ENCODE data around the gene DDX31.

The DDX31 gene

GRCh38 chr9:132588501-132589147 lies 81.2 kb downstream of the DDX31 start:
- H3K4me2 ChIP-seq (ENCODE audit: low read length): no peak overlapping the region
- peaks cover 23% of the 10 kb centered on the region for H3K27me3 ChIP-seq (ENCODE audit: control insufficient read depth, low read length)
- H3K4me1 ChIP-seq (ENCODE audit: control insufficient read depth, low read length): no peaks in the 10 kb centered on the region
- no peaks in the 10 kb centered on the region for H3K36me3 ChIP-seq (ENCODE audit: control insufficient read depth, low read length)
- no peak overlapping the region for H3K4me3 ChIP-seq (ENCODE audit: low read length)
- H3K79me2 ChIP-seq (ENCODE audit: control insufficient read depth, low read length): no peaks in the 10 kb centered on the region
- H4K20me1 ChIP-seq (ENCODE audit: control insufficient read depth, insufficient read depth, low read depth, low read length): no peaks in the 10 kb centered on the region
- no peak overlapping the region for H3K27ac ChIP-seq (ENCODE audit: low read depth, low read length)
- no peaks in the 10 kb centered on the region for H3F3A ChIP-seq (ENCODE audit: control insufficient read depth, insufficient read depth)
- no peaks in the 10 kb centered on the region for H3K9me3 ChIP-seq (ENCODE audit: control insufficient read depth, insufficient read depth, low read length)
- no peaks in the 10 kb centered on the region for H3K9me2 ChIP-seq (replicated peaks; ENCODE audit: control insufficient read depth, low read length)
- no peak for TF ChIP-seq CTCF (IDR thresholded peaks at IDR 0.05; ENCODE audit: low read depth, low read length, poor library complexity, severe bottlenecking)
- no peak for TF ChIP-seq EZH2phosphoT487 (IDR thresholded peaks at IDR 0.05; ENCODE audit: borderline replicate concordance, low read length)

- TF ChIP-seq EZH2phosphoT487 (IDR thresholded peaks at IDR 0.05; ENCODE audit: borderline replicate concordance, low read length) (no peak), CTCF (IDR thresholded peaks at IDR 0.05; ENCODE audit: low read depth, low read length, poor library complexity, severe bottlenecking) (no peak)
- no peaks in the 10 kb centered on the region for H3F3A ChIP-seq (ENCODE audit: control insufficient read depth, insufficient read depth)
- H3K79me2 ChIP-seq (ENCODE audit: control insufficient read depth, low read length): no peaks in the 10 kb centered on the region
- H3K27me3 ChIP-seq (ENCODE audit: control insufficient read depth, low read length): peaks cover 24% of the 10 kb centered on the region
- no peaks in the 10 kb centered on the region for H3K36me3 ChIP-seq (ENCODE audit: control insufficient read depth, low read length)
- no peak overlapping the region for H3K4me2 ChIP-seq (ENCODE audit: low read length)
- H3K4me1 ChIP-seq (ENCODE audit: control insufficient read depth, low read length): no peaks in the 10 kb centered on the region
- H3K27ac ChIP-seq (ENCODE audit: low read depth, low read length): no peak overlapping the region
- no peaks in the 10 kb centered on the region for H3K9me3 ChIP-seq (ENCODE audit: control insufficient read depth, insufficient read depth, low read length)
- no peaks in the 10 kb centered on the region for H4K20me1 ChIP-seq (ENCODE audit: control insufficient read depth, insufficient read depth, low read depth, low read length)
- no peaks in the 10 kb centered on the region for H3K9me2 ChIP-seq (replicated peaks; ENCODE audit: control insufficient read depth, low read length)
- H3K4me3 ChIP-seq (ENCODE audit: low read length): no peak overlapping the region
Observed at GRCh38 chr9:132588098-132588497, 81.7 kb downstream of the DDX31 start.

- Histone ChIP-seq H4K20me1 (ENCODE audit: control insufficient read depth, insufficient read depth, low read depth, low read length) (no peaks in the 10 kb centered on the region), H3K79me2 (ENCODE audit: control insufficient read depth, low read length) (no peaks in the 10 kb centered on the region), H3K9me3 (ENCODE audit: control insufficient read depth, insufficient read depth, low read length) (no peaks in the 10 kb centered on the region), H3K27ac (ENCODE audit: low read depth, low read length) (no peak overlapping the region), H3K9me2 (replicated peaks; ENCODE audit: control insufficient read depth, low read length) (no peaks in the 10 kb centered on the region), H3K36me3 (ENCODE audit: control insufficient read depth, low read length) (no peaks in the 10 kb centered on the region), H3K4me2 (ENCODE audit: low read length) (no peak overlapping the region), H3F3A (ENCODE audit: control insufficient read depth, insufficient read depth) (no peaks in the 10 kb centered on the region), H3K27me3 (ENCODE audit: control insufficient read depth, low read length) (peaks cover 24% of the 10 kb centered on the region), H3K4me3 (ENCODE audit: low read length) (no peak overlapping the region), H3K4me1 (ENCODE audit: control insufficient read depth, low read length) (no peaks in the 10 kb centered on the region)
- no peak for TF ChIP-seq CTCF (IDR thresholded peaks at IDR 0.05; ENCODE audit: low read depth, low read length, poor library complexity, severe bottlenecking)
- no peak for TF ChIP-seq EZH2phosphoT487 (IDR thresholded peaks at IDR 0.05; ENCODE audit: borderline replicate concordance, low read length)
Observed at GRCh38 chr9:132587592-132587955, 82.2 kb downstream of the DDX31 start.

Measured in DOHH2 (cell line).